DND-41 (cell line): ENCODE data around the gene AATF.

Experiments
- EZH2 ChIP-seq: IDR thresholded peaks from 3 replicates; pipeline ENCODE4 v1.6.1; 2012; ENCODE audit warnings: borderline replicate concordance, low read depth, mild to moderate bottlenecking, moderate library complexity, low read length, inconsistent platforms; ENCODE audit not compliant: severe bottlenecking
- TF ChIP-seq, protein P1 (sequence below): IDR thresholded peaks from 2 replicates; pipeline ENCODE4 v1.5.1; 2012; ENCODE audit warnings: borderline replicate concordance, low read length, moderate library complexity, mild to moderate bottlenecking; ENCODE audit not compliant: poor library complexity, severe bottlenecking; ENCODE audit errors: extremely low read depth

DNA sequence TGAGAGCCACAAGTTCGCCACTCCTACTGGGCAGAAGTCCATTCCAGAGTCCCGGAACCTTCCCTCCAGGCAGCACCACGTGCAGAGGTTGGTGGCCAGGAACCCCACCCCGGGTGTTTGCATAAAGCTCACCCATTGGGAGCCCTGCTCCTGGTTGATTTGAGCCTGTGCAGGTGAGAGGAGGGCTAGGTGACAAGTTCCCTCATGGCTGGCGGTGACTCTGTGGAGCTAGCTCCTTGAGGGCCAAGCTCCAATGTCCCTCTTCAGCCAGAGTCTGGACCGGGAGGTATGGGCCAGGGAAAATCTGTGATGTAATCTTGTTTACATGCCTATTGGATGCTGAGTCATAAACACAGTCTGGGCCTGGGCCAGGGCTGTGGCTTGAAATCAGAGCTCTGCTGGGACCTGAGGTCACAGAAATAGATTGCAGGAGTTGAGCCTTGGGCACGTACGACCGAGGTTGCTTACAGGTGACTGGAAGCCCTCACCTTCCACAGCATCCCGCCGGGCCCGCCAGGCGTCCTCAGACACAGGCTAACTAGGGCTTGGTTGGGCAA lies 118.9 kb downstream of the AATF start:
- TF ChIP-seq, protein P1, sequence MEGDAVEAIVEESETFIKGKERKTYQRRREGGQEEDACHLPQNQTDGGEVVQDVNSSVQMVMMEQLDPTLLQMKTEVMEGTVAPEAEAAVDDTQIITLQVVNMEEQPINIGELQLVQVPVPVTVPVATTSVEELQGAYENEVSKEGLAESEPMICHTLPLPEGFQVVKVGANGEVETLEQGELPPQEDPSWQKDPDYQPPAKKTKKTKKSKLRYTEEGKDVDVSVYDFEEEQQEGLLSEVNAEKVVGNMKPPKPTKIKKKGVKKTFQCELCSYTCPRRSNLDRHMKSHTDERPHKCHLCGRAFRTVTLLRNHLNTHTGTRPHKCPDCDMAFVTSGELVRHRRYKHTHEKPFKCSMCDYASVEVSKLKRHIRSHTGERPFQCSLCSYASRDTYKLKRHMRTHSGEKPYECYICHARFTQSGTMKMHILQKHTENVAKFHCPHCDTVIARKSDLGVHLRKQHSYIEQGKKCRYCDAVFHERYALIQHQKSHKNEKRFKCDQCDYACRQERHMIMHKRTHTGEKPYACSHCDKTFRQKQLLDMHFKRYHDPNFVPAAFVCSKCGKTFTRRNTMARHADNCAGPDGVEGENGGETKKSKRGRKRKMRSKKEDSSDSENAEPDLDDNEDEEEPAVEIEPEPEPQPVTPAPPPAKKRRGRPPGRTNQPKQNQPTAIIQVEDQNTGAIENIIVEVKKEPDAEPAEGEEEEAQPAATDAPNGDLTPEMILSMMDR: no peak
- TF ChIP-seq EZH2: no peak
